HG03135 (cell line): ENCODE results near the gene MOBP.

Experiments
- ATAC-seq: cut with Tn5 transposase; IDR thresholded peaks from one replicate; pipeline ENCODE4 v1.9.1; 2021; ENCODE audit warnings: mild to moderate bottlenecking, moderate library complexity; ENCODE audit not compliant: unreplicated experiment

The MOBP gene

GRCh38 chr3:39533226-39533625, 65.7 kb downstream of the MOBP start:
- ATAC-seq, result no peak

GRCh38 chr3:39540162-39540921, 72.9 kb downstream of the MOBP start:
- no peak for ATAC-seq

GRCh38 chr3:39541442-39541841, 74.0 kb downstream of the MOBP start:
- no peak for ATAC-seq

GRCh38 chr3:39541917-39542329, 74.4 kb downstream of the MOBP start:
- ATAC-seq, result no peak

GRCh38 chr3:39542588-39542988, 75.1 kb downstream of the MOBP start:
- ATAC-seq, result no peak

- no peak for ATAC-seq
These were observed 80.8 kb downstream of the MOBP start for GRCh38 chr3:39548282-39548681.

GRCh38 chr3:39550354-39551051, 83.0 kb downstream of the MOBP start:
- ATAC-seq, result no peak
